ENCODE results near the gene MAZ.

- TF ChIP-seq EZH2 (IDR thresholded peaks at IDR 0.05; ENCODE audit: insufficient read depth, poor library complexity, severe bottlenecking) (no peak), EZH2phosphoT487 (IDR thresholded peaks at IDR 0.05; ENCODE audit: insufficient read depth, low read depth) (no peak)
Observed at GRCh38 chr16:29825145-29826044, 19.1 kb downstream of the MAZ start.

All from GM23248 (cell line).